Adipose tissue (tissue), 3 donors: Measurements from ENCODE around the gene FHAD1. TPM values are rescaled to one million over a fixed set of nuclear protein-coding genes. Genes with fewer than 3 reads are reported as not detected.

Experiments
- H3K27ac ChIP-seq: one replicate; pipeline ENCODE4 v1.5.1; 2013; ENCODE audit warnings: low read depth, low read length
- WGBS, 3 donors: extraction: QIAGEN DNeasy Blood & Tissue Kit; methylation state at CpG; one replicate each; pipeline ENCODE4 v1.1.7; 2013; 5-methylcytosine and 5-hydroxymethylcytosine counted together
- polyA plus RNA-seq, 3 donors: library from polyadenylated mRNA; stranded (reverse); fragments of 200-250 nt; gene quantifications; one replicate each; pipeline ENCODE4 v1.2.3, GENCODE V29; 2013
- donor health status: healthy with polysubstance abuse.
- donor health status: Bipolar disorder and iron deficiency.
- donor health status: healthy.

Gene FHAD1
- polyA plus RNA-seq, 3 donors = 0.11 to 0.30 (median 0.19) TPM

DNA sequence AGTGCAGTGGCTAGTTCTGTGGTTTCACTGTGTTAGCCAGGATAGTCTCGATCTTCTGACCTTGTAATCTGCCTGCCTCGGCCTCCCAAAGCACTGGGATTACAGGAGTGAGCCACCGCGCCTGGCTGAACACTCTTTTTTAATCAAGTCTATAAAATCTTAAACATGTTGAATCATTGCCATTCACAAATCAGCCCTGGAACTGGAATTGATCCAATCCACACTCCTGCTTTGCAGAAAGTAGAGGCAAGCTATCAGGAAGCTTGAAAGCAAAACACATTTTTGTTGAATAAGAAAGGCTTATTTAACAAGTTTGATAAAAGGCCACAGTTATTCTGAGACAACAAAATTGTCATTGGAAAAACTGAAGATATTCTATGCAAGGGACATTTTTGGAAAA, 144.3 kb downstream of the FHAD1 start:
- WGBS, 3 donors = 79 to 89% (median 83%) methylated on average over 4 of the region's 4 CpGs
- no peak overlapping the region for H3K27ac ChIP-seq

GRCh38 chr1:15393475-15394257, 146.6 kb downstream of the FHAD1 start:
- H3K27ac ChIP-seq = no peak overlapping the region
- 64 to 83% (median 82%) methylated on average over 9 of the region's 9 CpGs for WGBS, 3 donors

DNA sequence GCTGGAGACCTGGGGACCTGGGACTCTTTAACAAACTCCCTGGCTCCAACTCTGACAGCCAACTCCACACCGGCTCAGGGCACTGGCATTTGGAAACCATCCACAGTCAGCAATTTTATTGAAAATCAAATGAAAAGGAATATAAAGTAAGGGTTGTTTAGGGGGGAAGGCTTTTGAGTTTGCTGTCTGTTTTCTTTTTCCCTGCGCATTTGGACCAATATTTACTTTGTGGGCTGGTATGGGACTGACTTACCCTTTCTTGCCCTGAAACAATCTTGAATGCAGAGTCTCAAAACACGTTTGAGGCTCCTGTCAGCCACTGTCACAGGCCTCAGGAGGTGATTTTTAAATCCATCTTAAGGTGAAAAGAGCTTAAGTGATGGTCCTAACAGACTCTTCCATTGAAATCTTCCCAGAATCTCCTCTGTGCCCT, 147.3 kb downstream of the FHAD1 start:
- 49 to 78% (median 76%) methylated on average over 3 of the region's 3 CpGs for WGBS, 3 donors
- H3K27ac ChIP-seq = no peak overlapping the region

DNA sequence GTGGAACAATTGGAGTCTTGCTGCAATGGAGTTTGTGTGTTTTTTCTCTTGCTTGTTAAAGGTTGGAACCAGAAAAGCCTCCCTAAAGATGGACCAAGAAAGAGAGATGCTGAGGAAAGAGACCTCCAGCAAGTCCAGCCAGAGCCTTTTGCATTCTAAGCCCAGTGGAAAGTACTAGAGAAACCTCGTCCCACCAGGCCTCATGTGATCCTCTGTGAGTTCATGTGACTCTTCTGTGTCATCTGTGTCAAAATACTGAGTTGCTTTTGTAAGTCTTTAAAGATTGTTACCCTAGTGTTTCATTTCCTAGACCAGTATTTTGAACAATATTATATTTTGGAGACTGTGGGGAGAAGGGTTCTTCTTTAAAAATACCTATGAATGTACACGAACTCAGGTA, 150.2 kb downstream of the FHAD1 start:
- no peak overlapping the region for H3K27ac ChIP-seq
- WGBS, 3 donors = 89 to 98% (median 94%) methylated on average over 2 of the region's 2 CpGs

DNA sequence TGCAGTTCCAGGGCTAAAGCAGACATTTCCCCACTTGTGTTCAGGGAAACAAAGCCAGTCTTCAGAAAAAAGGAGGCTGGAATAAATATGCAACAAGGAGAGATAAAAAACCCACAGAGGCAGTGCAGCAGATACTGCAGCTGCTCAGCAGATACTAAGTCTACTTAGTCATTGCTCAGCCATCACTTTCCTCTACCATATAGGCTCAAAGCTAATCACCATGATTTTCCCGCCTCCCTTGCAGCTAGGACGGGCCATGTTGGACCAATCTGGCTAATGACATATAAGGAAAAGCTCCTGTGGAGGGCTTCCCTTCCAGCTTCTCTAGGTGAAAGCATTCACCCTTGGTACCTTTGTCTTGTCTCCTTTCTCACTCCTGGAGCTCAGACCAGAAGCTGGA, 152.7 kb downstream of the FHAD1 start:
- 97 to 100% (median 98%) methylated on average over 2 of the region's 2 CpGs for WGBS, 3 donors
- H3K27ac ChIP-seq = no peak overlapping the region

DNA sequence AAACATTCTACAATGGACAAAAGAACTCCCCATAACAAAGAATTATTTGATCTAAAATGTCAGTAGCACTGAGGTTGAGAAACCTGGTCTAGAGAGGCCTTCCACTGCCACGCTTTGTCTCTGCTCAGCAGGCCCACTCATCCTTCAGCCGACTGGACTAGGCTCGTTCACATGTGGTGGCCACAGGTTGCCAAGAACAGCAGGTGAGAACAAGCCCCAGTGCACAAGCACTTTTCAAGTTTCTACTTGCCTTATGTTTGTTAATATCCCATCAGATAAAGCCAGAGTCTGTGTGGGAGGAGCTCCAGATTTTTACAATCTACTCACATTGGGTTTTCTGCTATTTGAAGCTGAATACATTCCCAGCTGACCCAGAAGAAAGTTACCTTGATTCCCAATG, 153.6 kb downstream of the FHAD1 start:
- H3K27ac ChIP-seq = no peak overlapping the region
- 51 to 96% (median 94%) methylated on average over 3 of the region's 3 CpGs for WGBS, 3 donors

DNA sequence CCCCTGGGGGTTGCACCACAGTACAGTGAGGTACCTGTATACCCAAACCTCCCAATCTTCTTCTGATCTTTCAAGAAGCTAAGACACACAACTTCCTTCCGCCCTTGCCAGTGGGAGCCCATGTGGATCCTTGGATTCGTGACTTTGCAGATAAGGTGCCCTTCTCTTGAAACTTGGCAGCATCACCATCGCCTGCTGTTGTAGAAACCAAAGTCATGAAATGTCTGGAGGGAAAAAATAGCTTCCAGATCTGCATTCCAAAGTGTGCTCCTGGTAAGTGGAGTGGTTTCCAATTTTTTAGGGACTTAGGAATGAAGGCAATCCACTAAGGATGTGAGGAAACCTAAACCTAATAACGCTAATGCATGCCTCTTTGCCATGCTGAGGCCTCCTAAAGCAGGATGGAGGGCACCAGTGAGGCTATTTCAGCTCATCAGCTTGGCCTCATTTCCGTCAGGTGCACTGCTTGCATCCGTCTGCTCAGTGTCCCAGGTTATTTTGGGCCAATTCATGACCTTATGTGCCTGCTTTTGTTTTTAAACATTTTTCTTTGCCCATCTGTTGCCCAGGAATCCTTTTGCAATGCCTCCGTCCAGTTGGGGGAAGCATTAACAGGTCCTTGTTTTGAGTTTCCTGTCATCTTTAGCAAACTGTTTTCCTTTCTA, 154.5 kb downstream of the FHAD1 start:
- no peak overlapping the region for H3K27ac ChIP-seq
- WGBS, 3 donors = 79 to 87% (median 85%) methylated on average over 7 of the region's 7 CpGs

DNA sequence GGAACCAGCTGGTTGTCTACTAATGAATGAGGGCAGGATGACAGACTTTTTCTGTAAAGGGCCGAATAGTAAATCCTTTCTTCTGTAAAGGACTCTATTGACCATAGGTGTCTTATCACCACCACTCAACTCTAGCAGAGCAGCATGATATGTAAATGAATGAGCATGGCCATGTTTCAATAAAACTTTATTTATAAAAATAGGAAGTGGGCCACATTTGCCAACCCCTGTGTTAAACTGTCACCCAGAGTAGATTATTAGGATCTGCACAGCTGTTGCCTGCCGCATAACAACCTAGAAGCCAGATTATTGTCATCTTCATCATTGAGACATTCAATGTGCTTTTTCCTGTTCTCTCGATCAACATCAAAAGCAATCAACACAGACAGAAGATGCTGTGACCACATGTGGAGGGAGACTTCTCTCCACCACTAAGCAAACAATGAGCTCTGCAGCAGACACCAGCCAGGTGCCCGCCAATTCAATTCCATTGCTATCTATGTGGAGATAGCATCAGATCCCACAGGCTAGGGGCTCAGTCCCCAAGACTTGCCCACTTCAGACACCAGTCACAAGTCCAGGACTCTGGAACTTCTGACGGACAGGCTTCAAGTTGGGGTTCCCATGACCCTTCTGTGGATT, 155.9 kb downstream of the FHAD1 start:
- 89 to 97% (median 95%) methylated on average over 5 of the region's 5 CpGs for WGBS, 3 donors
- no peak overlapping the region for H3K27ac ChIP-seq

DNA sequence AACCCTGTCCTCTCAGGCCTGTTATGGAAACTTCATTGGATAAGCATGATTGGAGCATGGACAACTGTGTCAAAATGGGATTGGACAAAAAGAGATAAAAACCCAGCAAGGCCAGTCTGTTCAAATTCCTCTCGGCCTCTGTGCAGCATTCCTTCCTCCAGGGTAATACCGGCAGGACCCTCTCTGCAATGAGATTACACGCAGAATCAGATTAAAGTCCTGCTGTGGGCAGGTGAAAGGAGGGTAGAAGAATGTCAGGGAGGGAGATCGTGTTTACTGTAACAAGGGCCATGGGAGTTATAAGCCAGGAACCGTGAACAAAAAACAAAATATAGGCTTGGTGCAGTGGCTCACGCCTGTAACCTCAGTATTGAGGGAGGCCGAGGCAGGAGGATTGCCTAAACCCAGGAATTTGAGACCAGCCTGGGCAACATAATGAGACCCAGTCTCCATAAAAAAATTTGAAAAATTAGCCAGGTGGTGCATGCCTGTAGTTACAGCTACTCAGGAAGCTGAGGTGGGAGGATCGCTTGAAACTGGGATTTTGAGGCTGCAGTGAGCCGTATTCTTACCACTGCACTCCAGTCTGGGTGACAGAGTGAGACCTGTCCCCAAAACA, 157.0 kb downstream of the FHAD1 start:
- 93 to 98% (median 96%) methylated on average over 9 of the region's 9 CpGs for WGBS, 3 donors

DNA sequence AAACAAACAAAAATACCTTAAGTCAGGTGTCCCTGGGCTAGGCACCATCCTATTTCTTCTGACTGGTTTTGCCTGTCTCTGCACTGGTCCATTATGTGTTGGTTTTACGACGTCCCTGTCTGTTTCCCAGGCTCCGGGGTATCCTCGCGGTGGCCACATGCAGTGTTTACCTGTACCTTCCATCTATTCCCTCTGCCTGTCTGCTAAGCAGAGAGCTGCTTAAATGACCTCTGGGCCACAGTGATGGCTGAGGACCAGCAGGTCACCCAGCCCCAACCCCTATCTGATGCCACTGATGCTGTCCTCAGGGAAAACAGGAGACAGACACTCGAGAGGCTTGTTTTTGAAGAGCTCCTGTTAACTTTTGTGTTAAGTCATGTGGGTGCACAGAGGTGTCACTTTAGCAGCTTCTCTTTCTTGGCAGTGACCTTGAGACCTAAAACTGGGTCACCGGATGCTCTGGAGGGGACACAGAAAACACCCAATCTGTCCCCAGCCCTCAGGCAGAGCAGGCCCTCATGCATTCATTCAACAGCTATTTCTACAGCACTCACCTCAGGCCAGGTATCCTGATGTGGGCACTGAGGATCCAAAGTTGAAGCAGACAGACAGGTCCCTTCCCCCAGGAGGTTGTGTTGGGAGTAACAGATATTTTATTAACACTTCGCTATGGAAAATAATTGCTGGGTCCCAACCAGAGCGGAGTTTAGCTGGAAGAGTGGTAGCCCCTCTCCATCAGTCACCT, 158.3 kb downstream of the FHAD1 start:
- H3K27ac ChIP-seq = no peak overlapping the region

More for the DNA sequence above, 157.0 kb downstream of the FHAD1 start:
- no peak overlapping the region for H3K27ac ChIP-seq

DNA sequence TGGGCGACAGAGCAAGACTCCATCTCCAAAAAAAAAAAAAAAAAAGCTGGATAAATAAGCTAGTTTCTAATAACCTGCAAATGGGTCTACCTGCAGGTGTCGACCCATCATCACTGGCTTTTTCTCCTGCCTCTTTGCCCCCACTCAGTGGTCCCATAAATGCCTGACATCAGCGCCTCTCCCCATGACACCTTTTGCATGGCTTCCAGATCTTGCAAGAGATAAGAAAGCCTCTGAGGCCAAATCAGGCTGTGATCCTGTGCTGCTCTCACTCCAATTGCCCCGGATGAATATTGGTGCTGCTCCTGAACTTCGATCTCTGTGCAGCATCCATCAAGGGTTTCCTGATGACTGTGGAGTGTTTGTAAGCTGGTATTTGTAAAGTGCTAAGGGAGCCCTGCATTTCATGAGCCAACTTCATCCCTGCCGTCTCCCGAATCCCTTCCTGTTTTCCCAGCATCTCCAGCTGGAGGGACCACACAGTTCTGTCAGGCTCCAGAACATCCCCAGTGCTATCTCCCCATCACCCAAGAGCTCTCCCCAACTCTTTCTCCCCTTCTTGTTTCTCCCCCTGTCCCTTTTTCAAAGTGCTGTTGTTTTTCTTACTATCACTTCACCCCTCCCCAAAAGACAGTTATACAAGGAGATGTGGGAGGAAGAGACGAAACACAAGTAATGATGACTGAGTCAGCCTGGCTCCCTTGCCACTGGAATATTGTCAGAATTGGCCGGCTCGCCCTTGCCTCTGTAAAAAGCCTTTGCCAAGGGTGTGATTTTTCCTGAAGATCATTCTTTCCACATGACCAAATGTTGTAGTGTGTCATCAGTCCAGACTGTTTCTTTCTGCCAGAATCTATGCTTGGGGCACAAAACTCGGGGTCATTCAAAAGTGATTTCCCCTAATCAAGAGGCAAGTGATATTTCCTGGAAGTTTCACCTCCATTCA, 159.9 kb downstream of the FHAD1 start:
- no peak overlapping the region for H3K27ac ChIP-seq
- 44 to 74% (median 50%) methylated on average over 10 of the region's 11 CpGs for WGBS, 3 donors

More for the DNA sequence above, 158.3 kb downstream of the FHAD1 start:
- WGBS, 3 donors = 90 to 96% (median 94%) methylated on average over 9 of the region's 9 CpGs

DNA sequence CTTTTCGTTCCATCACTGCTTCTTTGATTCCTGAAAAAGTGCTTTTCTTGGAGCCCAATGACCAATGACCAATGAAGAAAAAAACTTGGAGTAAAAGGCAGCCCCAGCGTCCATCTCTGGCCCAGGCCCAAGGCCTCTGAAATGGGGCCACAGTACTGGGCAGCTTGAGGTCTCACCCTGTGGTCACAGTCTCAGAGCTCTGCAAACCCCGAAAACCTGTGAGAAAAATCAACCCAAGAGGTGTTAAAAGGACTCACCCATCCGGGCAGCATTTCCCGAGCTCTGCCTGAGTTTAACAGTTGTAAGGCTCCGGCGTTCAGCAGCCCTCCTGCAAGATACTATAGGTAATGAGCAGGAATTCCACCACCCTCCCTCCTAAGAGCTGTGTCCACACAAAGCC, 160.6 kb downstream of the FHAD1 start:
- H3K27ac ChIP-seq = no peak overlapping the region
- WGBS, 3 donors = 72 to 84% (median 75%) methylated on average over 7 of the region's 7 CpGs

DNA sequence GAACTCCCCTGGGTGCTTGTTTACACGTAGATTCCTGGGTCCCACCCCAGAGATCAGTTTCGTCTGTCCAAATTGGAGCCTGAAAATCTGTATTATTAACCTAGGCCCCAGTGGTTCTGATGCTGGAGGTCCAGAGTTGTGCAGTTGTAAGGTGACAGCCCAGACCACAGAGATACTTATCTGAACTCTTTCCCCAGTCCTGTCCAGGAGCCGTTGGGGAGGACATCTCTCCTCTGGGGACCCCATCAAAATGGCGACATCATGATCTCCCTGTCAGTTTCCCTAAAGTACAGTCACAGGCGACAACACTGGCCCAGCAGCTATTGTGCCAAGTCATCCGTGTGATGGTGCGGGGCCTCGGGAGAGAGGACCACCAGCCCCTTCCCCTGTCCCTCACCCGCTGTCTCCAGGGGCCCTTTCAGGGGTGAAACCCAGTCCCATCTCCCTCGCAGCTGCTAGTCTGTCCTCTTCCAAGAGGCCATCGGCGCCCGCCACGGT, 161.9 kb downstream of the FHAD1 start:
- no peak overlapping the region for H3K27ac ChIP-seq
- 35 to 39% (median 38%) methylated on average over 14 of the region's 14 CpGs for WGBS, 3 donors

- 1% methylated on average over 88 to 95 of the region's 99 CpGs for WGBS, 3 donors
- no peak within 1 kb of the TSS for H3K27ac ChIP-seq
These were observed 162.6 kb downstream of the FHAD1 start, which contains the start of gene EFHD2 for GRCh38 chr1:15409388-15410222. EFHD2 (plus strand) TSS chr1:15409888; CDS start chr1:15409972, 84 bp downstream.

DNA sequence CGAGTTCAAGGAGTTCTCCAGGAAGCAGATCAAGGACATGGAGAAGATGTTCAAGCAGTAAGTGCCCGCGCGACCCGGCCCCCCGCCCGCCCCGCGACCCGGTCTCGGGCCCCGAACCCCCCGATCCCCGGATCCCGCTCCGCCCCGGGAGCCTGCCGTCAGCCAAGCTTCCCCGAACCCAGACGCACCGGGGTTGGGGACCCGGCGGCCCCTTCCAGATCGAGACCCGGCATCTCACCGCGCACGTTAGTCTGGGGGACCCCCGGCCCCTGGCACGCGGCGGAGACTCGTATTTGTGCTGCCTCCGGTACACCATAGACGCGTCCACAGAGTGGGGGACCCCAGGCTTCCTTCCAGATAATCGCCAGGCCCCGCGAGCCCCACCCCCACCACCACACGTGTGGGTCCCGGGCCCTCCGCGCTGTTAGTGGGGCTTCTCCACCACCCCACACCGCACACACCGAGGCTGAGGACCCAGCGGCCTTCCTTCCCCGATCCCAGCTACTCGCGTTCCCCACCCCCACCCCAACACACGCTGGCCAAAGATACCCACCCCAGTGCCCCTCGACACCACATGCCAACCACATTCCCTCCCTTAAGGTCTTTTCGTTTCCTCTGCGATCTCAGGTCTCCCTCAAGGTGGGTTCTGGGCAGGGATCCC, 163.3 kb downstream of the FHAD1 start:
- WGBS, 3 donors = 1 to 2% (median 2%) methylated on average over 36 to 53 of the region's 53 CpGs

GRCh38 chr1:15410884-15411245, 163.8 kb downstream of the FHAD1 start:
- WGBS, 3 donors = 24 to 35% (median 27%) methylated on average over 11 of the region's 11 CpGs
- H3K27ac ChIP-seq = no peak overlapping the region

More for the DNA sequence above, 163.3 kb downstream of the FHAD1 start:
- no peak overlapping the region for H3K27ac ChIP-seq
